AG04450 (cell line): ENCODE data around the gene TTC38. TPM values are rescaled to one million over a fixed set of nuclear protein-coding genes. Genes with fewer than 3 reads are reported as not detected.

Source experiments
- CTCF ChIA-PET: fragments of 300-600, 350-600 bp; formaldehyde crosslinking; extraction: SDS; loops from one replicate; lab custom pipeline; 2022; ENCODE audit warnings: antibody characterized with exemption, inconsistent platforms; lab: Charles Lee
- POLR2A ChIA-PET: fragments of 350-600 bp; formaldehyde crosslinking; extraction: SDS; loops from one replicate; lab custom pipeline; 2021; ENCODE audit warnings: antibody characterized with exemption, inconsistent platforms; lab: Yijun Ruan, JAX
- DNase-seq: peaks from one replicate; pipeline ENCODE4 v3.0.0-alpha.2; 2011; ENCODE audit warnings: low read depth, low spot score
- H3K27ac ChIP-seq: one replicate; pipeline ENCODE4 v1.5.1; 2012; ENCODE audit warnings: low read depth, low read length, control low read depth
- H3K27me3 ChIP-seq: one replicate; pipeline ENCODE4 v1.6.0; 2012; ENCODE audit warnings: low read length; ENCODE audit not compliant: control insufficient read depth, insufficient read depth
- H3K4me3 ChIP-seq: 2 replicates; pipeline ENCODE4 v1.5.1; 2011; ENCODE audit warnings: mild to moderate bottlenecking, low read depth, low read length, control low read depth
- H3K9me3 ChIP-seq: 2 replicates; pipeline ENCODE4 v1.5.1; 2012; ENCODE audit warnings: low read length; ENCODE audit not compliant: control insufficient read depth, insufficient read depth
- polyA plus RNA-seq: library from polyadenylated mRNA; depleted of rRNA; stranded (reverse); fragments of >200 nt; gene quantifications from 2 replicates; pipeline ENCODE4 v1.2.3, GENCODE V29; 2011
- TF ChIP-seq, protein P1 (sequence below): IDR thresholded peaks from 2 replicates; pipeline ENCODE4 v1.5.1; 2011; ENCODE audit warnings: low read depth, low read length, control low read depth, inconsistent platforms

Gene TTC38
- polyA plus RNA-seq, 1 experiment, result 23.7 TPM

DNA sequence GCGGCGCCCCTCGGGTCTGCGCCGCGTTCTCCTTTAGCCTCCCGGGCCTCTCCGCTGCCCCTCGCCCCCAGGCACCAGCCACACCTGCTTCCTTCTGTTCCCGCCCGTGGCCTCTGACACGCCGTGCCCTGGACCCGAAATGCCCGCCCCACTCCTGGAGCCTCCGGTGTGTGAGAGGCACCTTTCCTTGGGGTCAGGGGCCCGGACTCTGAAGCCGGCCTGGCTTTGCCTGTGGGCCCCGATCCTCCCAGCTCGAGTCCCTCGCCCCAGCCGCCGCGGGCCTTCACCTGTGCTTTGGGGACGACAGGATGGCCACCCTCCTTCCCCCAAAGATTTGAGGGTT lies 17.1 kb upstream of the TTC38 start:
- ChIA-PET CTCF (no interaction called here), POLR2A (interaction anchor here (0.5 to 1.3 kb wide), 5 partner anchors 18 to 520 kb away, joined by 3 to 8 read pairs (median 4); no protein-coding TSS in a partner anchor)
- Histone ChIP-seq H3K27ac (no peak overlapping the region), H3K27me3 (no peaks in the 10 kb centered on the region), H3K4me3 (peak overlapping the region; percentile 86), H3K9me3 (peaks cover 3% of the 10 kb centered on the region; the same call in 1 of the 2 replicates)
- TF ChIP-seq, protein P1, sequence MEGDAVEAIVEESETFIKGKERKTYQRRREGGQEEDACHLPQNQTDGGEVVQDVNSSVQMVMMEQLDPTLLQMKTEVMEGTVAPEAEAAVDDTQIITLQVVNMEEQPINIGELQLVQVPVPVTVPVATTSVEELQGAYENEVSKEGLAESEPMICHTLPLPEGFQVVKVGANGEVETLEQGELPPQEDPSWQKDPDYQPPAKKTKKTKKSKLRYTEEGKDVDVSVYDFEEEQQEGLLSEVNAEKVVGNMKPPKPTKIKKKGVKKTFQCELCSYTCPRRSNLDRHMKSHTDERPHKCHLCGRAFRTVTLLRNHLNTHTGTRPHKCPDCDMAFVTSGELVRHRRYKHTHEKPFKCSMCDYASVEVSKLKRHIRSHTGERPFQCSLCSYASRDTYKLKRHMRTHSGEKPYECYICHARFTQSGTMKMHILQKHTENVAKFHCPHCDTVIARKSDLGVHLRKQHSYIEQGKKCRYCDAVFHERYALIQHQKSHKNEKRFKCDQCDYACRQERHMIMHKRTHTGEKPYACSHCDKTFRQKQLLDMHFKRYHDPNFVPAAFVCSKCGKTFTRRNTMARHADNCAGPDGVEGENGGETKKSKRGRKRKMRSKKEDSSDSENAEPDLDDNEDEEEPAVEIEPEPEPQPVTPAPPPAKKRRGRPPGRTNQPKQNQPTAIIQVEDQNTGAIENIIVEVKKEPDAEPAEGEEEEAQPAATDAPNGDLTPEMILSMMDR, result no peak
- DNase-seq, result no peak

DNA sequence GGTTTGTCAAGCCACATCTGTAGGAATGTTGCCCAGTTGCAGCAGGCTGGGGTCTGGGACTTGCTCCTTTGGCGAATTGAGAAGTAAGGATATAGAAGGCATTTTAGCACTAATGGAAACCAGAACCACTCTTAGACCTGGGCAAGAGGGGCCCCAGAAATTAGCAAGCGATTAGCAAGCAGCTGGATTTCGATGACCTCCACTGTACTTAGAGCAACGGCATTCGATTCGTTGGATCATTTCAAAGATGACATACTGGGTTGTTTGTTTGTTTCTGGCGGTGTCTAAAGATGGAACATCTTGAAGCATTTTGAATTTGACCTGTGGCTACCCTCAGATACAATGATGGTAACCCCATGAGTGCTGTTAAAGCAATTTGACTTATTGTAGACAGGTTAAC lies 16.5 kb upstream of the TTC38 start:
- TF ChIP-seq, protein P1, result no peak
- no peak for DNase-seq
- Histone ChIP-seq H3K27ac (no peak overlapping the region), H3K27me3 (no peaks in the 10 kb centered on the region), H3K4me3 (peak overlapping the region; percentile 86), H3K9me3 (peaks cover 3% of the 10 kb centered on the region; the same call in 1 of the 2 replicates)
- ChIA-PET POLR2A (interaction anchor here (1.2 kb wide), 1 partner anchor 44 kb away, joined by 3 read pairs; no protein-coding TSS in a partner anchor), CTCF (interaction anchor here (1.8 kb wide), 1 partner anchor 257 kb away, joined by 5 read pairs; no protein-coding TSS in a partner anchor)

DNA sequence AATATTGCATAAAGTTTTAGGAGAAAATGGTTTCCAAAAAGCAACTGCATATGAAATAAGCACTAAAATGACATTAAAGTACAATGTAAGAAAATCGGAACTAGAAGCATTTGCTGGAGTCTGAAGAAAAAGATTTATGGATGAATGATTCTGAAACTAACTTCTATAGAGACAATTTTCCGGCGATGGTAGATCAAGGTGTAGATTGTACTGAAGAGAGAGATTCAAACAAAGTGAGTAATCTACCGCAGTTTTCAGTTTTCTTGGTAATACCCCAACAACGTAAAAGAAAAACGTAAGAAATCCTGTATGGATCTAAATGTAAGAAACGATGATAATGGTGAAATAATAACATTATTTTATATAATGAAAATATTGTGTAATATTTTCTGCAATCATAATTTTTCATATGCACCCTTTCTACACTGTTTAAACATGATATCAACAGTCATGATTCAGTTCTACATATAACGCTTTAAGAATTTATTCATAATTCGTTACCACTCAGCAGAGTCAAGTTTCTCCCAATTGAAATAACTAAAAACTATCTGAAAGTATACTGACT lies 15.9 kb upstream of the TTC38 start:
- no peak for DNase-seq
- ChIA-PET POLR2A (no interaction called here), CTCF (interaction anchor here (1.8 kb wide), 1 partner anchor 257 kb away, joined by 5 read pairs; no protein-coding TSS in a partner anchor)
- H3K27me3 ChIP-seq, result no peaks in the 10 kb centered on the region
- TF ChIP-seq, protein P1, result no peak
- no peak overlapping the region for H3K4me3 ChIP-seq
- peaks cover 3% of the 10 kb centered on the region; the same call in 1 of the 2 replicates for H3K9me3 ChIP-seq
- H3K27ac ChIP-seq, result no peak overlapping the region

DNA sequence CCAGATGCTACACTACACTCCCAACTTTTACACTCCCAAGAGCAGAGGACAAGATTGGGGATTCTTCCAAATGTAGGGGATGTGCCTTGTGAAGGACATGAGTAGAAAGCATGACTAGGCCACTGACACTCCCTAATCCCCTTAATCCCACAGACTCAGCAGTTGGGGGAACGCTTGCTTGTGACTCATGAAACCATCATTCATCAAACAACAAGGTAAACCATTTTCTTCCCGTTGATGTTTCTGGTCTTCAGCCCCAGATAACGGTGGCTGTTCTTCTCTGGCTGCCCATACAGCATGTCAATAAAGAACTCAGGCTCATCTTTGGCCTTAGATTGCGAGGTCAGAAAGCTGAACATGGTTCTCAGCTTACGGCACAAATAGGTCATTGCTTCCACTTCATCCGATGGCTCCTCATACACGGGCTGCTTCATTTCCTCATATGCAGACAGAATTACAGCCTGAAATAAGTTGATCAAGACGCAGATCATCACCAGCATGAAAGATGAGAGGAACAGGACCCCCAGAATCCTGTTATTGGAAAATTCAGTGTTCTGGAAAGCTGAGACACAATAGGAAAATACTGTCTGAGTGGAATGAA lies 11.3 kb upstream of the TTC38 start:
- Histone ChIP-seq H3K9me3 (peaks cover 3% of the 10 kb centered on the region; the same call in 1 of the 2 replicates), H3K27ac (no peak overlapping the region), H3K27me3 (peaks cover 23% of the 10 kb centered on the region), H3K4me3 (no peak overlapping the region)
- ChIA-PET CTCF (no interaction called here), POLR2A (no interaction called here)
- TF ChIP-seq, protein P1, result no peak
- DNase-seq, result no peak

DNA sequence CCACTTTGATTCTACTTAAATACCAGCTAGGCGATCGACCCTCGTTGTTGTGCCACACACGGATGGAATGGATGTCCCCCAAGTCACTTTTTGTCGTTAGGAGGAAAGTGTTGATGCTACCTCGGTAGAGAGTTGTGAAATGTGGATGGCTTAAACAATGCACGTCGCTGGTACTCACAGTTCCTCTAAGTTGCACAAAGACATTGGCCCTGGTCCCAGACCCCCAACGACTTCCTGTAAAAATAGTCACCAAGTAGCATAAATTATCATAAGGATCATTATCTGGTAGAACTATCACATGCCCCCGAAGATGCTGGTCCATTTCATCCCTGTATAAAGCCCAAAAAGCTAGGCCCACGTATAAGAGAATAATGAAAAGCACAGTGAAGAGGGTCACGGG lies 8.4 kb upstream of the TTC38 start:
- no peak overlapping the region for H3K4me3 ChIP-seq
- POLR2A ChIA-PET, result no interaction called here
- no peak for DNase-seq
- CTCF ChIA-PET, result no interaction called here
- H3K27ac ChIP-seq, result no peak overlapping the region
- peaks cover 16% of the 10 kb centered on the region for H3K9me3 ChIP-seq
- peaks cover 32% of the 10 kb centered on the region for H3K27me3 ChIP-seq
- TF ChIP-seq, protein P1, result no peak
